Measurements from ENCODE around the gene HOTAIR. TPM values are rescaled to one million over a fixed set of nuclear protein-coding genes. Genes with fewer than 3 reads are reported as not detected.

The HOTAIR gene
- total RNA-seq, 1 experiment from 2014 or later: not detected

GRCh38 chr12:54021432-54022013, 46.8 kb upstream of the HOTAIR start:
- Histone ChIP-seq H3K9ac (ENCODE audit: extremely low read depth, insufficient read length, low read length) (no peak overlapping the region), H4K8ac (replicated peaks; ENCODE audit: insufficient read length, low read depth, low read length) (no peak overlapping the region), H3K9me3 (ENCODE audit: control insufficient read depth, low read depth, low read length) (no peaks in the 10 kb centered on the region), H2BK5ac (ENCODE audit: insufficient read length, low read length) (no peak overlapping the region), H4K91ac (ENCODE audit: insufficient read length, low read depth, low read length) (no peak overlapping the region), H3K18ac (ENCODE audit: insufficient read length, low read depth, low read length) (no peak overlapping the region), H2AK5ac (ENCODE audit: insufficient read length, low read length) (no peak overlapping the region), H2AFZ (ENCODE audit: low read length) (no peak overlapping the region), H2BK20ac (ENCODE audit: low read depth, low read length, poor library complexity, severe bottlenecking) (no peak overlapping the region), H3K23ac (ENCODE audit: insufficient read length, low read depth, low read length) (no peak overlapping the region), H3K27ac (ENCODE audit: insufficient read length, low read depth, low read length) (no peak overlapping the region), H3K4me1 (ENCODE audit: insufficient read depth, low read length) (no peaks in the 10 kb centered on the region), H4K20me1 (ENCODE audit: control insufficient read depth, insufficient read depth, insufficient read length) (no peaks in the 10 kb centered on the region), H4K5ac (ENCODE audit: insufficient read length, low read depth, low read length) (no peak overlapping the region), H3K4ac (ENCODE audit: low read depth, low read length) (no peak overlapping the region), H3K14ac (ENCODE audit: insufficient read depth, low read length) (no peak overlapping the region), H3T11ph (ENCODE audit: low read length) (no peak overlapping the region), H3K56ac (ENCODE audit: insufficient read length, low read depth, low read length) (no peak overlapping the region), H3K79me2 (ENCODE audit: insufficient read depth, low read length) (no peaks in the 10 kb centered on the region), H3K27me3 (ENCODE audit: insufficient read depth, low read length) (peaks cover 94% of the 10 kb centered on the region), H2BK12ac (ENCODE audit: insufficient read length, low read depth, low read length) (no peak overlapping the region), H2BK15ac (ENCODE audit: low read depth, low read length) (no peak overlapping the region), H2BK120ac (ENCODE audit: low read depth, low read length, poor library complexity, severe bottlenecking) (no peak overlapping the region), H3K79me1 (ENCODE audit: insufficient read depth, low read depth, low read length, poor library complexity, severe bottlenecking) (no peaks in the 10 kb centered on the region), H3K4me2 (ENCODE audit: insufficient read depth, insufficient read length, low read length) (no peak overlapping the region), H3K23me2 (ENCODE audit: insufficient read length, low read depth, low read length, poor library complexity, severe bottlenecking) (peaks cover 10% of the 10 kb centered on the region)
- WGBS (ENCODE audit: extremely low coverage, insufficient read length, low lambda C conversion rate): no CpG with 5 or more reads among the region's 16 CpGs
- Mint-ChIP-seq H3K4me3 (peak overlapping the region in 1 of 2 experiments; percentile 50; a peak in 3 of 5 replicates), H3K27me3 (ENCODE audit: low read depth) (peaks cover 100% of the 10 kb centered on the region), H3K9me3 (peaks cover 2 to 5% of the 10 kb centered on the region in 2 experiments; a peak in 4 of 5 replicates), H3K4me1 (peaks cover 13 to 30% of the 10 kb centered on the region in 2 experiments), H3K27ac (no peak overlapping the region), H3K36me3 (ENCODE audit: insufficient read depth in 1 of 3, low read depth in 3 of 3) (no peaks in the 10 kb centered on the region)
- TF ChIP-seq, protein P1, sequence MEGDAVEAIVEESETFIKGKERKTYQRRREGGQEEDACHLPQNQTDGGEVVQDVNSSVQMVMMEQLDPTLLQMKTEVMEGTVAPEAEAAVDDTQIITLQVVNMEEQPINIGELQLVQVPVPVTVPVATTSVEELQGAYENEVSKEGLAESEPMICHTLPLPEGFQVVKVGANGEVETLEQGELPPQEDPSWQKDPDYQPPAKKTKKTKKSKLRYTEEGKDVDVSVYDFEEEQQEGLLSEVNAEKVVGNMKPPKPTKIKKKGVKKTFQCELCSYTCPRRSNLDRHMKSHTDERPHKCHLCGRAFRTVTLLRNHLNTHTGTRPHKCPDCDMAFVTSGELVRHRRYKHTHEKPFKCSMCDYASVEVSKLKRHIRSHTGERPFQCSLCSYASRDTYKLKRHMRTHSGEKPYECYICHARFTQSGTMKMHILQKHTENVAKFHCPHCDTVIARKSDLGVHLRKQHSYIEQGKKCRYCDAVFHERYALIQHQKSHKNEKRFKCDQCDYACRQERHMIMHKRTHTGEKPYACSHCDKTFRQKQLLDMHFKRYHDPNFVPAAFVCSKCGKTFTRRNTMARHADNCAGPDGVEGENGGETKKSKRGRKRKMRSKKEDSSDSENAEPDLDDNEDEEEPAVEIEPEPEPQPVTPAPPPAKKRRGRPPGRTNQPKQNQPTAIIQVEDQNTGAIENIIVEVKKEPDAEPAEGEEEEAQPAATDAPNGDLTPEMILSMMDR (conservative IDR thresholded peaks at IDR 0.05): peak; percentile 57
- DNase-seq: peak; percentile 94
